Measurements from ENCODE around the gene PPP1R36. TPM values are rescaled to one million over a fixed set of nuclear protein-coding genes. Genes with fewer than 3 reads are reported as not detected.

The PPP1R36 gene
- total and polyA plus RNA-seq, 2 of the 13 experiments (the other 11 are each of a cell fraction or from before 2014, with no cell fraction given) = 0.11 to 0.17 TPM

DNA sequence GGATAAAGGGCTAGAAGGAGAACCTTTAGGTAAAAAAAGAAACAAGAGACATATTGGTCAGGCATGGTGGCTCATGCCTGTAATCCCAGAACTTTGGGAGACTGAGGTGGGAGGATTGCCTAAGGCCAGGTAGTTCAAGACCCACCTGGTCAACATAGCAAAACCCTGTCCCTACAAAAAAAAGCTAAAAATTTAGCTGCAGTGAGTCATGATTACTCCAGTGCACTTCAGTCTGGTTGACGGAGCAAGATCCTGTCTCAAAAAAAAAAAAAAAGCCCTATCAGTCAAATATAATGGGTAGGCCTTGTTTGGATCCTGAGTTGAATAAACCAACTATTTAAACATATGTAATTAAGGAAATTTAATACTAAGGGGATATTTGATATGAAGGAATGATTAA lies 54.2 kb downstream of the PPP1R36 start:
- peaks cover 0 to 3% of the 10 kb centered on the region in 2 experiments; a peak in 1 of 5 replicates for H3K27me3 ChIP-seq (ENCODE audit: control insufficient read depth in 1 of 2, insufficient read depth in 2 of 2, low read length in 2 of 2)
- CTCF ChIA-PET (ENCODE audit: low intra/inter-chr PET ratio, low total read pairs) = no interaction called here
- in situ Hi-C loops (cut with HindIII; ENCODE audit: extremely low pct_ligation_motif_present, low pct_unique_long_range_greater_than_20kb) (no loop called here), intact Hi-C loops (cut with micrococcal nuclease; ENCODE audit: unreplicated experiment) (no loop called here)
- no peaks in the 10 kb centered on the region for H3K36me3 ChIP-seq (replicated peaks in 1 of 2; ENCODE audit: control insufficient read depth in 1 of 2, insufficient read depth in 2 of 2, low read length in 2 of 2)
- POLR2A ChIA-PET = no interaction called here
- no peaks in the 10 kb centered on the region for H4K20me1 ChIP-seq (ENCODE audit: insufficient read depth, low read length)
- no peaks in the 10 kb centered on the region for H3K79me2 ChIP-seq (ENCODE audit: insufficient read depth, low read length)
- H3K27ac ChIP-seq (ENCODE audit: extremely low read length, insufficient read depth, low read length) = no peak overlapping the region
- no peaks in the 10 kb centered on the region for H3K9me3 ChIP-seq (ENCODE audit: low read length)
- TF ChIP-seq ZBTB7A (CRISPR knock-in tag; IDR thresholded peaks at IDR 0.05) (no peak), MXD1 (CRISPR knock-in tag; IDR thresholded peaks at IDR 0.05) (no peak), ZNF639 (CRISPR knock-in tag; conservative IDR thresholded peaks at IDR 0.05) (no peak), HMG20B (CRISPR knock-in tag; conservative IDR thresholded peaks at IDR 0.05) (no peak), ZNF121 (CRISPR knock-in tag; IDR thresholded peaks at IDR 0.05) (no peak), ZNF501 (CRISPR knock-in tag; IDR thresholded peaks at IDR 0.05) (no peak), TAF1 (CRISPR knock-in tag; IDR thresholded peaks at IDR 0.05) (no peak)
- no peak overlapping the region for H3K4me2 ChIP-seq (ENCODE audit: low read depth, low read length)
- no peak overlapping the region for H3K4me3 ChIP-seq (replicated peaks in 1 of 3; ENCODE audit: insufficient read depth in 1 of 3, low read depth in 2 of 3, low read length in 3 of 3)
- no peak overlapping the region for H3K9ac ChIP-seq (ENCODE audit: insufficient read depth, low read depth, low read length)
- no peak for DNase-seq (ENCODE audit: low spot score)
- H3K4me1 ChIP-seq (ENCODE audit: insufficient read depth, low read length) = no peaks in the 10 kb centered on the region
- FAIRE-seq = no peak
- BruUV-seq (replicated peaks) = no TSS peak
- ATAC-seq = no peak
- 4% methylated on average over 1 of the region's 1 CpG for WGBS (ENCODE audit: low lambda C conversion rate)
- H2AFZ ChIP-seq (ENCODE audit: low read length) = no peak overlapping the region

DNA sequence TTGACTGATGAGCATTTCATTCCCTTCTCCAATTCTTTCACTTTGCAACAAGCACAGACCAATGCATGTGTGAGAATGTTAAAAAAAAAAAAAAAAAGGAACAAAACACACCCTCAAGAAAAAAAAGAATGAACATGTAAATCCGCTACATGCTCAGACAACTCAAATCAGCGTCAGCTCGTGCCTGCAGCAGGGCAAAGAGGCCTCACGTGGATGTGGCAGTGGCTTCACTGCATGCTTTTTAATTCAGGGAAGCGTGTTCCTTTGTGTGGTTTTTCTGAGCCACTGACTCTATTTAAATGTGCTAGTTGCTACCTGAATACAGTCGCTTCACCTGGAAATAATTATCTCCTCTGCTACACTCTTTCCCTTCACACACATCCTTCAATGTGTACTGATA lies 55.1 kb downstream of the PPP1R36 start:
- TF ChIP-seq LCORL (IDR thresholded peaks at IDR 0.05) = no peak
- TF ChIP-seq LCORL (CRISPR knock-in tag; IDR thresholded peaks at IDR 0.05) = no peak
- no peak for TF ChIP-seq SMYD3 (CRISPR knock-in tag; IDR thresholded peaks at IDR 0.05)
- no peak for TF ChIP-seq ZNF770 (CRISPR knock-in tag; IDR thresholded peaks at IDR 0.05)
- no peak for TF ChIP-seq KDM3A (CRISPR knock-in tag; IDR thresholded peaks at IDR 0.05; ENCODE audit: low read depth)
- TF ChIP-seq KLF11 (CRISPR knock-in tag; IDR thresholded peaks at IDR 0.05) = no peak
- no TSS peak for BruUV-seq (replicated peaks)
- intact Hi-C loops (cut with micrococcal nuclease; ENCODE audit: unreplicated experiment) = no loop called here
- H2AFZ ChIP-seq (ENCODE audit: low read length) = no peak overlapping the region
- H3K79me2 ChIP-seq (ENCODE audit: insufficient read depth, low read length) = no peaks in the 10 kb centered on the region
- ATAC-seq (no peak), FAIRE-seq (no peak), DNase-seq (ENCODE audit: low spot score) (no peak)
- ChIA-PET POLR2A (no interaction called here), CTCF (ENCODE audit: low intra/inter-chr PET ratio, low total read pairs) (no interaction called here)
- WGBS (ENCODE audit: low lambda C conversion rate) = 27% methylated on average over 6 of the region's 6 CpGs
- H3K4me3 ChIP-seq (replicated peaks in 1 of 3; ENCODE audit: insufficient read depth in 1 of 3, low read depth in 2 of 3, low read length in 3 of 3) = no peak overlapping the region
- no peak overlapping the region for H3K9ac ChIP-seq (ENCODE audit: insufficient read depth, low read depth, low read length)
- no peak overlapping the region for H3K4me2 ChIP-seq (ENCODE audit: low read depth, low read length)
- H3K27ac ChIP-seq (ENCODE audit: extremely low read length, insufficient read depth, low read length) = no peak overlapping the region
- H3K4me1 ChIP-seq (ENCODE audit: insufficient read depth, low read length) = peaks cover 5% of the 10 kb centered on the region; the same call in 1 of the 2 replicates
- H3K36me3 ChIP-seq (replicated peaks in 1 of 2; ENCODE audit: control insufficient read depth in 1 of 2, insufficient read depth in 2 of 2, low read length in 2 of 2) = no peaks in the 10 kb centered on the region
- no peaks in the 10 kb centered on the region for H4K20me1 ChIP-seq (ENCODE audit: insufficient read depth, low read length)
- 0 out of 5 replicates have a peak, but pooled peaks cover 0 to 3% of the 10 kb centered on the region in 2 experiments for H3K27me3 ChIP-seq (ENCODE audit: control insufficient read depth in 1 of 2, insufficient read depth in 2 of 2, low read length in 2 of 2)
- in situ Hi-C loops (cut with HindIII; ENCODE audit: extremely low pct_ligation_motif_present, low pct_unique_long_range_greater_than_20kb) = no loop called here
- H3K9me3 ChIP-seq (ENCODE audit: low read length) = no peaks in the 10 kb centered on the region

Measured in HepG2 (cell line).